ENCODE results near the gene DSCAM. TPM values are rescaled to one million over a fixed set of nuclear protein-coding genes. Genes with fewer than 3 reads are reported as not detected.
"Not testable (repeated sequence)": the region's sequence is repeated elsewhere in the genome, so short reads cannot be mapped to it uniquely, and the experiment has no call there.

The DSCAM gene
- total RNA-seq, 2 donors from 2014 or later, result not detected

GRCh38 chr21:40320718-40321117, 526.2 kb downstream of the DSCAM start:
- DNase-seq (ENCODE audit: low spot score); H3K27me3 Mint-ChIP-seq; H3K36me3 Mint-ChIP-seq; H3K27ac Mint-ChIP-seq; H3K4me1 Mint-ChIP-seq (ENCODE audit: low read depth in 2 of 2); H3K4me3 Mint-ChIP-seq; ATAC-seq: not testable (repeated sequence)
- H3K9me3 Mint-ChIP-seq, result peaks cover 14% of the 10 kb centered on the region

DNA sequence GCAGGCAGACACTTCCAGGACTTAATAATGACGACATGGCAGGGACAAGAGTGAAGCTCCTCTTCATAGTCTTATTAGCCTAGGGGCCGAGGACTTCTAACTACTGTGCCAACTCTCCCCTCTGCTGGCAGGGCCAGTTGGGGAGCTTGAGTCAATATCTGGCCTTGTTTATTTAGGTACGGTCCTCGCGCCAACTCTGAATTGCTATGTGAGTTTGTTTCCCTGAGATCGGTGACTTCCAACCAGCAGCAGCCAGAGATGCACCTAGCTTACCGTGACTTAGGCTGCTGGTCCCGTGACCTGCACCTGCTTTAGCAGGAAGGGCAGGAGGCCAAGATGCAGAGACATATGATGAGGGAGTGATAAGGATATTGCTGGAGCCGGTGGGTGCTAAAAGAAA, 528.6 kb downstream of the DSCAM start:
- no peaks in the 10 kb centered on the region for H3K36me3 Mint-ChIP-seq
- H3K4me3 Mint-ChIP-seq, result no peak overlapping the region
- H3K4me1 Mint-ChIP-seq (ENCODE audit: low read depth in 2 of 2), result no peaks in the 10 kb centered on the region
- DNase-seq (ENCODE audit: low spot score) (no peak), ATAC-seq (no peak)
- H3K27me3 Mint-ChIP-seq, result no peaks in the 10 kb centered on the region
- H3K9me3 Mint-ChIP-seq, result peaks cover 14% of the 10 kb centered on the region
- no peak overlapping the region for H3K27ac Mint-ChIP-seq

GRCh38 chr21:40316104-40316503, 530.9 kb downstream of the DSCAM start:
- H3K27me3 Mint-ChIP-seq, result no peaks in the 10 kb centered on the region
- no peaks in the 10 kb centered on the region for H3K36me3 Mint-ChIP-seq
- DNase-seq (ENCODE audit: low spot score) (no peak), ATAC-seq (no peak)
- no peak overlapping the region for H3K27ac Mint-ChIP-seq
- peaks cover 5% of the 10 kb centered on the region for H3K9me3 Mint-ChIP-seq
- H3K4me3 Mint-ChIP-seq, result no peak overlapping the region
- no peaks in the 10 kb centered on the region for H3K4me1 Mint-ChIP-seq (ENCODE audit: low read depth in 2 of 2)

DNA sequence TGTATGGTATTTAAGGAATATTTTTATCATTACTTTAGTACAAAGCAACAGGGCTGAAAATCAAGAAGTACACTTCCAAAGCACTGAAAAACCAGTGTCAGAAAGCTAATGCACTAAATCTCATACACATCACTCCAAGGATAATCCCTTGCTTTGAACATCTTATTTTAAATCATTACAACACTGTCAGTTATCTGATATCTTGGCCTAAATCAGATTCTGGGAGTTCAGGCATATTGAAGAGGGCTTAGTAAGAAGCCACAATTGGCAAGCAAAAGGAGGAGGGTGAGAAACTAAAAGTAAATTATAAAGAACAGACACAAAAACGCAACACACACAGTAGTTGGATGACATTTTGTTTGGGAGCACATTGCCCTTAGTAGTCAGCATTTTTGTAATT, 531.3 kb downstream of the DSCAM start:
- H3K9me3 Mint-ChIP-seq, result peaks cover 4% of the 10 kb centered on the region
- no peaks in the 10 kb centered on the region for H3K27me3 Mint-ChIP-seq
- DNase-seq (ENCODE audit: low spot score) (no peak), ATAC-seq (no peak)
- no peaks in the 10 kb centered on the region for H3K4me1 Mint-ChIP-seq (ENCODE audit: low read depth in 2 of 2)
- no peak overlapping the region for H3K27ac Mint-ChIP-seq
- H3K4me3 Mint-ChIP-seq, result no peak overlapping the region
- H3K36me3 Mint-ChIP-seq, result no peaks in the 10 kb centered on the region

- no peaks in the 10 kb centered on the region for H3K36me3 Mint-ChIP-seq
- H3K27ac Mint-ChIP-seq, result no peak overlapping the region
- H3K27me3 Mint-ChIP-seq, result no peaks in the 10 kb centered on the region
- DNase-seq (ENCODE audit: low spot score) (no peak), ATAC-seq (no peak)
- H3K9me3 Mint-ChIP-seq, result peaks cover 5% of the 10 kb centered on the region
- no peaks in the 10 kb centered on the region for H3K4me1 Mint-ChIP-seq (ENCODE audit: low read depth in 2 of 2)
- no peak overlapping the region for H3K4me3 Mint-ChIP-seq
These were observed 533.7 kb downstream of the DSCAM start for GRCh38 chr21:40313260-40313659.

- DNase-seq (ENCODE audit: low spot score), result no peak
- Mint-ChIP-seq H3K27ac (no peak overlapping the region), H3K4me1 (ENCODE audit: low read depth in 2 of 2) (no peaks in the 10 kb centered on the region), H3K27me3 (no peaks in the 10 kb centered on the region), H3K36me3 (no peaks in the 10 kb centered on the region), H3K4me3 (no peak overlapping the region), H3K9me3 (peaks cover 19% of the 10 kb centered on the region)
- no peak for ATAC-seq
These were observed 546.7 kb downstream of the DSCAM start for GRCh38 chr21:40300300-40300699.

DNA sequence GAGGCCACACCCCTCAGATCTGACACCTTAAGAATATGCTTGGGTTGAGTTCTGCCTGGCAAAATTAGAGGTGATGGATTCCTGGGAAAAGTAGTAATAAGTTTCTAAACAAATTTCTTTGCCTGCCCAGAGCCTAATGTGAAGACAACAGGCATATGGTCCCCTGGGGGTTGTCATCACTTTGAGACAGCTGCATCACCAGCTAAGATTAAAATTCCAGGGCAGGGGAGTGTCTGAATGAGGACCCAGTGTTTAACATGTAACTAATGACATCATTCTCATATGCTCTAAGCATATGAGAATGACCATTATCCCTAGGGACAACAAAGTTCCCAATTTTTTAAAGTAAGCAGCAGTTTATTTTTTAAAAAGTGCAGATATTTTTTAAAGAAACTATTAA, 547.5 kb downstream of the DSCAM start:
- no peak overlapping the region for H3K4me3 Mint-ChIP-seq
- H3K4me1 Mint-ChIP-seq (ENCODE audit: low read depth in 2 of 2), result no peaks in the 10 kb centered on the region
- no peak for DNase-seq (ENCODE audit: low spot score)
- H3K9me3 Mint-ChIP-seq, result peaks cover 21% of the 10 kb centered on the region
- no peaks in the 10 kb centered on the region for H3K27me3 Mint-ChIP-seq
- no peaks in the 10 kb centered on the region for H3K36me3 Mint-ChIP-seq
- ATAC-seq, result no peak
- H3K27ac Mint-ChIP-seq, result no peak overlapping the region

- no peaks in the 10 kb centered on the region for H3K36me3 Mint-ChIP-seq
- ATAC-seq (no peak), DNase-seq (ENCODE audit: low spot score) (no peak)
- peaks cover 8% of the 10 kb centered on the region for H3K9me3 Mint-ChIP-seq
- no peak overlapping the region for H3K27ac Mint-ChIP-seq
- no peak overlapping the region for H3K4me3 Mint-ChIP-seq
- no peaks in the 10 kb centered on the region for H3K27me3 Mint-ChIP-seq
- H3K4me1 Mint-ChIP-seq (ENCODE audit: low read depth in 2 of 2), result no peaks in the 10 kb centered on the region
These were observed 552.6 kb downstream of the DSCAM start for GRCh38 chr21:40294345-40294744.

DNA sequence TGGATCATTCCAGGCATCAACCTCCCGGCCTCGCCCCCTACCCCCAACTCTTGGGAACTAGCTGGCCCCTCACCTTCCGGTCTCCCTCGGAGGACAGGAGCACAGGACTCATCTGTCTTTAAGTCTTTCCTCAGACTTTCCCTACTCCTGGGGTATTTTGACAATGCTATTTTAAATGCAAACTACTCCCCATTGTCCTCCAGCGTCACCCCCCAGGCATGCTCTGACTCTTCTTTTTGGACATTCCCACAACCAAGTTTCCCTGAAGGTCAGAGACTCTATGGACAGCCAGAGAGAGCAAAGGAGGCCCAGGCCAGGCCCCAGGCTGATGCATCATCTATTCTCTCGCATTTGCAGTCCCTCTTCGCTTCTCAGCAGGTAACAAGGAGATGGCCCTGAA, 555.4 kb downstream of the DSCAM start:
- peaks cover 5% of the 10 kb centered on the region for H3K9me3 Mint-ChIP-seq
- no peak for DNase-seq (ENCODE audit: low spot score)
- no peak overlapping the region for H3K4me3 Mint-ChIP-seq
- ATAC-seq, result peak in 1 of 2 donors; percentile 40
- H3K36me3 Mint-ChIP-seq, result no peaks in the 10 kb centered on the region
- no peak overlapping the region for H3K27ac Mint-ChIP-seq
- H3K4me1 Mint-ChIP-seq (ENCODE audit: low read depth in 2 of 2), result no peaks in the 10 kb centered on the region
- no peaks in the 10 kb centered on the region for H3K27me3 Mint-ChIP-seq

DNA sequence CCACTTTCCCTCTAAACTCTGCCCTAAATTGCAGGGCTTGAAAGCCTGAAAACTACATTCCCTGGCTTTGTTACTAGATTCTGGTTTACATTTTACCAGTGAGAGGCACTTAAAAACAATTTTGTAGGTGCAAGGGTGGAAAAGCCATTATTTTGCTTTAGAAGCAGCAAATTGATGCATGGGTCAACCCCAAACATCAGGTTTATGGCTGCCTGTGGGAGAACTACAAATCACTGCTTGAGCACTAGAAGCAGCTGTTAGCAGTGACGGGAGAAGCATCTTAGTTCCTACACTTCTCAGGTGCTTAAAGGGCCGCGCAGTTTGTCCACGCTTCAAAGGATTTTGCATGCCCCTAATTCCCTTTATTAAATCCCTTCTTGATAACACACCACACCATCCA, 562.5 kb downstream of the DSCAM start:
- DNase-seq (ENCODE audit: low spot score), result no peak
- Mint-ChIP-seq H3K4me3 (no peak overlapping the region), H3K4me1 (ENCODE audit: low read depth in 2 of 2) (no peaks in the 10 kb centered on the region), H3K9me3 (peaks cover 2% of the 10 kb centered on the region), H3K27me3 (no peaks in the 10 kb centered on the region), H3K36me3 (no peaks in the 10 kb centered on the region), H3K27ac (no peak overlapping the region)
- ATAC-seq, result no peak

- DNase-seq (ENCODE audit: low spot score), result no peak
- no peak overlapping the region for H3K4me3 Mint-ChIP-seq
- no peaks in the 10 kb centered on the region for H3K36me3 Mint-ChIP-seq
- no peaks in the 10 kb centered on the region for H3K4me1 Mint-ChIP-seq (ENCODE audit: low read depth in 2 of 2)
- ATAC-seq, result no peak
- no peak overlapping the region for H3K27ac Mint-ChIP-seq
- H3K27me3 Mint-ChIP-seq, result no peaks in the 10 kb centered on the region
- peaks cover 2% of the 10 kb centered on the region for H3K9me3 Mint-ChIP-seq
These were observed 563.8 kb downstream of the DSCAM start for GRCh38 chr21:40282912-40283886.

GRCh38 chr21:40278345-40278744, 568.6 kb downstream of the DSCAM start:
- no peak overlapping the region for H3K4me3 Mint-ChIP-seq
- no peak for ATAC-seq
- DNase-seq (ENCODE audit: low spot score), result no peak
- no peaks in the 10 kb centered on the region for H3K4me1 Mint-ChIP-seq (ENCODE audit: low read depth in 2 of 2)
- no peaks in the 10 kb centered on the region for H3K9me3 Mint-ChIP-seq
- H3K27me3 Mint-ChIP-seq, result no peaks in the 10 kb centered on the region
- no peaks in the 10 kb centered on the region for H3K36me3 Mint-ChIP-seq
- H3K27ac Mint-ChIP-seq, result no peak overlapping the region

- DNase-seq (ENCODE audit: low spot score), result no peak
- Mint-ChIP-seq H3K9me3 (no peaks in the 10 kb centered on the region), H3K36me3 (no peaks in the 10 kb centered on the region), H3K4me3 (no peak overlapping the region), H3K27ac (no peak overlapping the region), H3K27me3 (no peaks in the 10 kb centered on the region), H3K4me1 (ENCODE audit: low read depth in 2 of 2) (no peaks in the 10 kb centered on the region)
- no peak for ATAC-seq
These were observed 571.0 kb downstream of the DSCAM start for GRCh38 chr21:40276001-40276400.

DNA sequence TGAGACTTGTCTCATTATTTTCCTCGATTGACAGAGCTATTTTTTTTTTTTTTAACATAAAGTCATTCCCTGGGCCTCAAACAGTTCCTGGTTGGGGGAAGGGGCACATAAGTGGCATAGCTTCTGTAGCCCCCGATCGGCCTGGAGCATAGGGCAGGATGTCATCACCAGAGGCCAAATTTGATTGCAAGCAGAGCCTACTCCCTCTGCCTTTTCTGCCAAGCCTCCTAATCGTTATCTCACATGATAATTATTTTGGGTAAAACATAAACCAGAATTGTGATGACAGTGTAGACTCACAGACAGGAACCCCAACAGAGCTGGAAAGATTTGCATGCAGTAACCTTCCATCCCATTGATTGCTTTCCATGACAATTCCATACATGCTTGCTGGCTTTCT, 574.9 kb downstream of the DSCAM start:
- no peak overlapping the region for H3K4me3 Mint-ChIP-seq
- peaks cover 3% of the 10 kb centered on the region for H3K9me3 Mint-ChIP-seq
- no peak overlapping the region for H3K27ac Mint-ChIP-seq
- ATAC-seq (no peak), DNase-seq (ENCODE audit: low spot score) (no peak)
- H3K27me3 Mint-ChIP-seq, result no peaks in the 10 kb centered on the region
- H3K4me1 Mint-ChIP-seq (ENCODE audit: low read depth in 2 of 2), result no peaks in the 10 kb centered on the region
- no peaks in the 10 kb centered on the region for H3K36me3 Mint-ChIP-seq

DNA sequence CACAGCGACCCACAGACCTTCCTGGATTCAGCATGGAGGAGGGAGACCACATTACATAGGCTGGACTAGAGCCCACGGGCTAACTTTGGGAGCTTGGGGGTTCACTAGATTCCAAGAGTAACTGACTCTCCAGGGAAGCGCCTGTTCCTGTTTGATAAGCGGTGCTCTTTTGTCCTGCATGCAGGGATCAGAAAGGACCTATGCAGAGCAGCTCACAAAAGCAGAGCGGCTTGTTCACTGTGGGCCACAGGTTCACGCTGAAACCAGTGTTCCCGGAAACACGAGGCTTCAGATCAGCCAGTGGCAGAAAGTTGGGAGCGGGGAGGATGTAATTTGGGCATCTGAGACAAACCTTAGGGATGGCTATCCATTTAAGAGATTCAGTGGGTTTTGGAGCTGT, 575.8 kb downstream of the DSCAM start:
- H3K27me3 Mint-ChIP-seq, result no peaks in the 10 kb centered on the region
- H3K4me1 Mint-ChIP-seq (ENCODE audit: low read depth in 2 of 2), result no peaks in the 10 kb centered on the region
- H3K9me3 Mint-ChIP-seq, result peaks cover 3% of the 10 kb centered on the region
- H3K4me3 Mint-ChIP-seq, result no peak overlapping the region
- no peaks in the 10 kb centered on the region for H3K36me3 Mint-ChIP-seq
- H3K27ac Mint-ChIP-seq, result no peak overlapping the region
- DNase-seq (ENCODE audit: low spot score) (no peak), ATAC-seq (no peak)
